ENCODE results near the gene PEX11A. TPM values are rescaled to one million over a fixed set of nuclear protein-coding genes. Genes with fewer than 3 reads are reported as not detected.
A peak's percentile ranks its signal among the peaks of the same experiment; 100 is the strongest.

Gene PEX11A
- total RNA-seq, 5 donors from 2014 or later (not counting 1 experiment from before 2014, with no cell fraction given) = 0.91 to 4.0 (median 2.0) TPM

- ATAC-seq (replicated peaks in 1 of 4) (no peak), DNase-seq (no peak)
- POLR2A ChIA-PET = no interaction called here
- Histone ChIP-seq H3K27me3 (replicated peaks in 1 of 2; ENCODE audit: control insufficient read depth in 2 of 2, extremely low read depth in 1 of 2, insufficient read depth in 2 of 2, low read length in 1 of 2) (peaks cover 2 to 52% of the 10 kb centered on the region in 2 experiments), H3K36me3 (ENCODE audit: control insufficient read depth in 2 of 2, extremely low read depth in 1 of 2, insufficient read depth in 1 of 2, low read length in 1 of 2) (no peaks in the 10 kb centered on the region), H3K4me1 (ENCODE audit: control insufficient read depth in 1 of 2, extremely low read depth in 1 of 2, insufficient read depth in 2 of 2, low read length in 2 of 2) (peaks cover 0 to 5% of the 10 kb centered on the region in 2 experiments), H3K27ac (ENCODE audit: low read length) (no peak overlapping the region), H3K9me3 (no peaks in the 10 kb centered on the region), H3K4me3 (ENCODE audit: control insufficient read depth in 1 of 2, extremely low read depth in 1 of 2, low read length in 1 of 2) (no peak overlapping the region)
- CTCF ChIA-PET = no interaction called here
- Mint-ChIP-seq H3K4me3 (peak overlapping the region in 2 of 3 donors; percentile 14 to 61), H3K36me3 (no peaks in the 10 kb centered on the region), H3K27ac (no peak overlapping the region), H3K9me3 (no peaks in the 10 kb centered on the region), H3K27me3 (peaks cover 43 to 44% of the 10 kb centered on the region in 2 donors), H3K4me1 (peaks cover 4 to 6% (median 4%) of the 10 kb centered on the region in 3 donors)
- WGBS (ENCODE audit: insufficient coverage) = 90% methylated on average over 2 of the region's 13 CpGs
These were observed 25.9 kb downstream of the PEX11A start for GRCh38 chr15:89664441-89665350.

DNA sequence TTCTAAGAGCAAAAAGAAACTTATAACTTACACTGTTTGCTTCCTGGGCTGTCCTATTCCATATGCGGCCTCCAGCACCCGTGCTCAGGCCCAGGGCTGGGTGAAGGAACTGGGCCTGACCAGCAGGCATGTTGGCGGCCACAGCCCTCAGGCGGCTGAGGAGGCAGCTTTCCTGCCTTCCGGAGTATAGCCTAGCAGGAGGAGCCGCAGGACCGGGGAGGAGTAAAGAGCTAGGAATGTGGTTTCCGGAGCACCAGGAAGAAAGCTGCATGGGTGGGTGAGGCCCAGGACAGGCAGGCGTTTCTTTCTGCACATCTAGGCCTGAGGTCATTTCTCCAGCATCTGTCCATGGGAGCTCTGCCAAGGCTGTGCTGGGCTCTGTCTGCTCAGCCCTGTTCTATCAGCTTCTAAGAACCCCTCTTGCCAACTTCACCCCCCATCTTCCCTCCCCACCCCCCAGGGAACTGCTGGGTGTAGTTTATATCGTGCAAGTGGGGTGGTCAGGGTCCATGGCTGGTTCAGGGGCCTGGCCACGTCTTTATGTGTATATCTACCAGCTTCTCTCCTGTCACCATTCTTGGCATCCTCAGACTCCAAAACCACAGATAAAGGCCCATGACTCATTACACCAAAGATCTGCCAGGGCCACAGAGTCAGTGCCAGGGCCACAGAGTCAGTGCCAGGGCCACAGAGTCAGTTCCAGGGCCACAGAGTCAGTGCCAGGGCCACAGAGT lies 27.5 kb downstream of the PEX11A start:
- Histone ChIP-seq H3K4me3 (ENCODE audit: control insufficient read depth in 1 of 2, extremely low read depth in 1 of 2, low read length in 1 of 2) (no peak overlapping the region), H3K27me3 (replicated peaks in 1 of 2; ENCODE audit: control insufficient read depth in 2 of 2, extremely low read depth in 1 of 2, insufficient read depth in 2 of 2, low read length in 1 of 2) (peaks cover 2 to 49% of the 10 kb centered on the region in 2 experiments), H3K36me3 (ENCODE audit: control insufficient read depth in 2 of 2, extremely low read depth in 1 of 2, insufficient read depth in 1 of 2, low read length in 1 of 2) (no peaks in the 10 kb centered on the region), H3K4me1 (ENCODE audit: control insufficient read depth in 1 of 2, extremely low read depth in 1 of 2, insufficient read depth in 2 of 2, low read length in 2 of 2) (peaks cover 0 to 5% of the 10 kb centered on the region in 2 experiments), H3K27ac (ENCODE audit: low read length) (no peak overlapping the region), H3K9me3 (no peaks in the 10 kb centered on the region)
- WGBS (ENCODE audit: insufficient coverage) = 66% methylated on average over 9 of the region's 11 CpGs
- POLR2A ChIA-PET = no interaction called here
- DNase-seq = no peak
- CTCF ChIA-PET = no interaction called here
- Mint-ChIP-seq H3K27me3 (peaks cover 51 to 53% of the 10 kb centered on the region in 2 donors), H3K4me1 (peaks cover 4 to 6% (median 4%) of the 10 kb centered on the region in 3 donors), H3K27ac (no peak overlapping the region), H3K4me3 (no peak overlapping the region), H3K36me3 (no peaks in the 10 kb centered on the region), H3K9me3 (no peaks in the 10 kb centered on the region)
- ATAC-seq (replicated peaks in 1 of 4) = no peak

DNA sequence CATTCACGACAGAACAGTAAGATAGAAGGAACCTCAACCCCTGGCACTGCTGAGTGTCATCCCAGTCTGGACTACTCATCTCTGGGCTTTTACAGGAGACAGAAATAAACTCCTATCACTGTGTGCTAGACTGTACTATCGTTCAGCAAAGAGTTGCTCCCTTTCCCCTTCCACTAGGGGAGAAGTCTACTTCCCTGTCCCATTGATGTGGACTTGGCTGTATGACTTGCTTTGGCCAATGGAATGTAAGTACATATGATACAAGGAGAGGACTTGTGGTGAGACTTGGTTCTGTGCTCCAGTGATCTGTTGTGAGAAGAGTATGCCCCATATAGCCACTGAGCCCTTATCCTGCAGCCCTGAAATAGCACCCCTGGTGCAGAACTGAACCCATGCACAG lies 30.0 kb downstream of the PEX11A start:
- Mint-ChIP-seq H3K36me3 (no peaks in the 10 kb centered on the region), H3K27me3 (peaks cover 53 to 55% of the 10 kb centered on the region in 2 donors), H3K4me3 (no peak overlapping the region), H3K4me1 (peaks cover 7 to 10% (median 8%) of the 10 kb centered on the region in 3 donors), H3K9me3 (no peaks in the 10 kb centered on the region), H3K27ac (no peak overlapping the region)
- POLR2A ChIA-PET = no interaction called here
- CTCF ChIA-PET = no interaction called here
- Histone ChIP-seq H3K27me3 (replicated peaks in 1 of 2; ENCODE audit: control insufficient read depth in 2 of 2, extremely low read depth in 1 of 2, insufficient read depth in 2 of 2, low read length in 1 of 2) (peaks cover 2 to 40% of the 10 kb centered on the region in 2 experiments), H3K9me3 (no peaks in the 10 kb centered on the region), H3K4me3 (ENCODE audit: control insufficient read depth in 1 of 2, extremely low read depth in 1 of 2, low read length in 1 of 2) (no peak overlapping the region), H3K27ac (ENCODE audit: low read length) (no peak overlapping the region), H3K4me1 (ENCODE audit: control insufficient read depth in 1 of 2, extremely low read depth in 1 of 2, insufficient read depth in 2 of 2, low read length in 2 of 2) (peaks cover 0 to 2% of the 10 kb centered on the region in 2 experiments), H3K36me3 (ENCODE audit: control insufficient read depth in 2 of 2, extremely low read depth in 1 of 2, insufficient read depth in 1 of 2, low read length in 1 of 2) (no peaks in the 10 kb centered on the region)
- DNase-seq (no peak), ATAC-seq (replicated peaks in 1 of 4) (no peak)
- WGBS (ENCODE audit: insufficient coverage) = 100% methylated on average over 1 of the region's 2 CpGs

DNA sequence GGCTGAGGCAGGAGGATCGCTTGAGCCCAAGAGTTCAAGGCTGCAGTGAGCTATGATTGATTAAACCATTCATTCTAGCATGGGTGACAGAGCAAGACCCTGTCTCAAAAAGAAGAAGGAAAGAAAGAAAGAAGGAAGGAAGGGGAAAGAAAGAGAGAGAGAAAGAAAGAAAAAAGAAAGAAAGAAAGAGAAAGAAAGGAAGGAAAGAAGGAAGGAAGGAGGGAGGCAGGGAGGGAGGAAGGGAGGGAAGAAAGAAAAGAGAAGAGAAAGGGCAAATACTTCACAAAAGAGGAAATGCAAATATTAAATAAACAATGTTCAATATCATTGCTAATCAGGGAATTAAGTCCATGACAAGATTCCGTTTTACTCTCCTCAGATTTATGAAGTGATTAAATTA lies 31.3 kb downstream of the PEX11A start:
- POLR2A ChIA-PET = no interaction called here
- no peaks in the 10 kb centered on the region for H3K36me3 ChIP-seq (ENCODE audit: control insufficient read depth in 2 of 2, extremely low read depth in 1 of 2, insufficient read depth in 1 of 2, low read length in 1 of 2)
- peaks cover 52 to 54% of the 10 kb centered on the region in 2 donors for H3K27me3 Mint-ChIP-seq

GRCh38 chr15:89657686-89658200 lies 32.8 kb downstream of the PEX11A start:
- Histone ChIP-seq H3K4me3 (ENCODE audit: control insufficient read depth in 1 of 2, extremely low read depth in 1 of 2, low read length in 1 of 2) (no peak overlapping the region), H3K27me3 (replicated peaks in 1 of 2; ENCODE audit: control insufficient read depth in 2 of 2, extremely low read depth in 1 of 2, insufficient read depth in 2 of 2, low read length in 1 of 2) (peaks cover 2 to 49% of the 10 kb centered on the region in 2 experiments), H3K9me3 (no peaks in the 10 kb centered on the region), H3K27ac (ENCODE audit: low read length) (no peak overlapping the region), H3K36me3 (ENCODE audit: control insufficient read depth in 2 of 2, extremely low read depth in 1 of 2, insufficient read depth in 1 of 2, low read length in 1 of 2) (no peaks in the 10 kb centered on the region), H3K4me1 (ENCODE audit: control insufficient read depth in 1 of 2, extremely low read depth in 1 of 2, insufficient read depth in 2 of 2, low read length in 2 of 2) (peaks cover 3 to 14% of the 10 kb centered on the region in 2 experiments)
- Mint-ChIP-seq H3K27ac (no peak overlapping the region), H3K4me3 (no peak overlapping the region), H3K27me3 (peaks cover 54 to 62% of the 10 kb centered on the region in 2 donors), H3K9me3 (no peaks in the 10 kb centered on the region), H3K36me3 (no peaks in the 10 kb centered on the region), H3K4me1 (peaks cover 11% of the 10 kb centered on the region in 3 donors)
- WGBS (ENCODE audit: insufficient coverage) = 85% methylated on average over 2 of the region's 5 CpGs
- ChIA-PET CTCF (no interaction called here), POLR2A (no interaction called here)
- no peak for DNase-seq
- ATAC-seq (replicated peaks in 1 of 4) = no peak

More for the DNA sequence above, 31.3 kb downstream of the PEX11A start:
- DNase-seq = no peak
- no peak overlapping the region for H3K27ac Mint-ChIP-seq
- Histone ChIP-seq H3K4me3 (ENCODE audit: control insufficient read depth in 1 of 2, extremely low read depth in 1 of 2, low read length in 1 of 2) (no peak overlapping the region), H3K27ac (ENCODE audit: low read length) (no peak overlapping the region), H3K9me3 (no peaks in the 10 kb centered on the region), H3K4me1 (ENCODE audit: control insufficient read depth in 1 of 2, extremely low read depth in 1 of 2, insufficient read depth in 2 of 2, low read length in 2 of 2) (peaks cover 3 to 12% of the 10 kb centered on the region in 2 experiments), H3K27me3 (replicated peaks in 1 of 2; ENCODE audit: control insufficient read depth in 2 of 2, extremely low read depth in 1 of 2, insufficient read depth in 2 of 2, low read length in 1 of 2) (peaks cover 2 to 42% of the 10 kb centered on the region in 2 experiments)
- H3K36me3 Mint-ChIP-seq = no peaks in the 10 kb centered on the region
- no peaks in the 10 kb centered on the region for H3K9me3 Mint-ChIP-seq
- no CpG with 5 or more reads among the region's 2 CpGs for WGBS (ENCODE audit: insufficient coverage)
- CTCF ChIA-PET = no interaction called here
- H3K4me3 Mint-ChIP-seq = no peak overlapping the region
- peaks cover 10 to 11% (median 10%) of the 10 kb centered on the region in 3 donors for H3K4me1 Mint-ChIP-seq
- no peak for ATAC-seq (replicated peaks in 1 of 4)

- Mint-ChIP-seq H3K27ac (peak overlapping the region in 1 of 2 donors; percentile 5), H3K27me3 (peaks cover 51 to 62% of the 10 kb centered on the region in 2 donors), H3K36me3 (no peaks in the 10 kb centered on the region), H3K4me1 (peaks cover 11% of the 10 kb centered on the region in 3 donors), H3K4me3 (peak overlapping the region; percentile 47 to 80 (median 60)), H3K9me3 (no peaks in the 10 kb centered on the region)
- Histone ChIP-seq H3K4me1 (ENCODE audit: control insufficient read depth in 1 of 2, extremely low read depth in 1 of 2, insufficient read depth in 2 of 2, low read length in 2 of 2) (peaks cover 3 to 14% of the 10 kb centered on the region in 2 experiments), H3K27ac (ENCODE audit: low read length) (no peak overlapping the region), H3K36me3 (ENCODE audit: control insufficient read depth in 2 of 2, extremely low read depth in 1 of 2, insufficient read depth in 1 of 2, low read length in 1 of 2) (no peaks in the 10 kb centered on the region), H3K4me3 (ENCODE audit: control insufficient read depth in 1 of 2, extremely low read depth in 1 of 2, low read length in 1 of 2) (no peak overlapping the region), H3K27me3 (replicated peaks in 1 of 2; ENCODE audit: control insufficient read depth in 2 of 2, extremely low read depth in 1 of 2, insufficient read depth in 2 of 2, low read length in 1 of 2) (peaks cover 2 to 50% of the 10 kb centered on the region in 2 experiments), H3K9me3 (no peaks in the 10 kb centered on the region)
- ChIA-PET POLR2A (no interaction called here), CTCF (no interaction called here)
- 79% methylated on average over 5 of the region's 7 CpGs for WGBS (ENCODE audit: insufficient coverage)
- DNase-seq (no peak), ATAC-seq (replicated peaks in 1 of 4) (no peak)
These were observed 34.3 kb downstream of the PEX11A start for GRCh38 chr15:89656116-89656815.

All from T-cell (primary cell).